Rectal smooth muscle tissue (tissue), 1 donor: ENCODE results near the gene HCN2.
"Not testable (repeated sequence)": the region's sequence is repeated elsewhere in the genome, so short reads cannot be mapped to it uniquely, and the experiment has no call there.

ENCODE experiments used
- H3K27ac ChIP-seq: one replicate; pipeline ENCODE4 v1.7.0; 2013; ENCODE audit warnings: low read depth, low read length, inconsistent platforms
- H3K27me3 ChIP-seq: one replicate; pipeline ENCODE4 v1.7.0; 2013; ENCODE audit warnings: low read length; ENCODE audit not compliant: control insufficient read depth, insufficient read depth
- H3K36me3 ChIP-seq: one replicate; pipeline ENCODE4 v1.7.0; 2013; ENCODE audit warnings: low read length; ENCODE audit not compliant: control insufficient read depth, insufficient read depth
- H3K4me1 ChIP-seq: one replicate; pipeline ENCODE4 v1.7.0; 2013; ENCODE audit warnings: low read length; ENCODE audit not compliant: control insufficient read depth, insufficient read depth
- H3K4me3 ChIP-seq: one replicate; pipeline ENCODE4 v1.7.0; 2013; ENCODE audit warnings: low read length
- H3K9ac ChIP-seq: one replicate; pipeline ENCODE4 v1.7.0; 2013; ENCODE audit warnings: low read length

Gene HCN2

GRCh38 chr19:605061-605971 is 15.6 kb downstream of the HCN2 start:
- not testable (repeated sequence) for H3K27me3 ChIP-seq, H3K4me3 ChIP-seq, H3K4me1 ChIP-seq

GRCh38 chr19:607301-608154 is 17.8 kb downstream of the HCN2 start:
- no peak overlapping the region for H3K27ac ChIP-seq
- H3K4me1 ChIP-seq: no peaks in the 10 kb centered on the region
- no peak overlapping the region for H3K4me3 ChIP-seq
- no peak overlapping the region for H3K9ac ChIP-seq
- no peaks in the 10 kb centered on the region for H3K36me3 ChIP-seq
- no peaks in the 10 kb centered on the region for H3K27me3 ChIP-seq

More at GRCh38 chr19:605061-605971, 15.6 kb downstream of the HCN2 start:
- H3K36me3 ChIP-seq, H3K9ac ChIP-seq, H3K27ac ChIP-seq: not testable (repeated sequence)

GRCh38 chr19:608155-609003 is 18.7 kb downstream of the HCN2 start:
- no peaks in the 10 kb centered on the region for H3K36me3 ChIP-seq
- no peak overlapping the region for H3K27ac ChIP-seq
- no peaks in the 10 kb centered on the region for H3K27me3 ChIP-seq
- H3K4me3 ChIP-seq: no peak overlapping the region
- H3K9ac ChIP-seq: no peak overlapping the region
- H3K4me1 ChIP-seq: no peaks in the 10 kb centered on the region

GRCh38 chr19:609004-609346 is 19.3 kb downstream of the HCN2 start:
- H3K27me3 ChIP-seq: no peaks in the 10 kb centered on the region
- no peak overlapping the region for H3K27ac ChIP-seq
- H3K9ac ChIP-seq: no peak overlapping the region
- H3K4me3 ChIP-seq: no peak overlapping the region
- H3K4me1 ChIP-seq: no peaks in the 10 kb centered on the region
- no peaks in the 10 kb centered on the region for H3K36me3 ChIP-seq

GRCh38 chr19:610071-610800 is 20.6 kb downstream of the HCN2 start:
- Histone ChIP-seq H3K27ac (no peak overlapping the region), H3K4me1 (no peaks in the 10 kb centered on the region), H3K36me3 (no peaks in the 10 kb centered on the region), H3K4me3 (no peak overlapping the region), H3K9ac (no peak overlapping the region), H3K27me3 (no peaks in the 10 kb centered on the region)

GRCh38 chr19:610801-611480 is 21.3 kb downstream of the HCN2 start:
- no peak overlapping the region for H3K4me3 ChIP-seq
- H3K4me1 ChIP-seq: no peaks in the 10 kb centered on the region
- H3K9ac ChIP-seq: no peak overlapping the region
- H3K27ac ChIP-seq: no peak overlapping the region
- no peaks in the 10 kb centered on the region for H3K27me3 ChIP-seq
- H3K36me3 ChIP-seq: no peaks in the 10 kb centered on the region

GRCh38 chr19:611481-611868 is 21.8 kb downstream of the HCN2 start:
- H3K9ac ChIP-seq: no peak overlapping the region
- H3K4me1 ChIP-seq: no peaks in the 10 kb centered on the region
- no peaks in the 10 kb centered on the region for H3K27me3 ChIP-seq
- no peaks in the 10 kb centered on the region for H3K36me3 ChIP-seq
- H3K4me3 ChIP-seq: no peak overlapping the region
- H3K27ac ChIP-seq: no peak overlapping the region

GRCh38 chr19:612941-613340 is 23.3 kb downstream of the HCN2 start:
- H3K4me3 ChIP-seq: no peak overlapping the region
- no peak overlapping the region for H3K9ac ChIP-seq
- no peaks in the 10 kb centered on the region for H3K4me1 ChIP-seq
- no peak overlapping the region for H3K27ac ChIP-seq
- H3K27me3 ChIP-seq: no peaks in the 10 kb centered on the region
- no peaks in the 10 kb centered on the region for H3K36me3 ChIP-seq

GRCh38 chr19:613732-614567 is 24.3 kb downstream of the HCN2 start:
- H3K27ac ChIP-seq: no peak overlapping the region
- H3K36me3 ChIP-seq: peaks cover 5% of the 10 kb centered on the region
- H3K4me1 ChIP-seq: no peaks in the 10 kb centered on the region
- H3K9ac ChIP-seq: no peak overlapping the region
- no peaks in the 10 kb centered on the region for H3K27me3 ChIP-seq
- no peak overlapping the region for H3K4me3 ChIP-seq

GRCh38 chr19:615619-616018 is 25.9 kb downstream of the HCN2 start:
- no peak overlapping the region for H3K27ac ChIP-seq
- H3K9ac ChIP-seq: no peak overlapping the region
- peaks cover 12% of the 10 kb centered on the region for H3K36me3 ChIP-seq
- no peaks in the 10 kb centered on the region for H3K27me3 ChIP-seq
- H3K4me3 ChIP-seq: no peak overlapping the region
- no peaks in the 10 kb centered on the region for H3K4me1 ChIP-seq
